ENCODE results near the gene UBE2D2.

The UBE2D2 gene

DNA sequence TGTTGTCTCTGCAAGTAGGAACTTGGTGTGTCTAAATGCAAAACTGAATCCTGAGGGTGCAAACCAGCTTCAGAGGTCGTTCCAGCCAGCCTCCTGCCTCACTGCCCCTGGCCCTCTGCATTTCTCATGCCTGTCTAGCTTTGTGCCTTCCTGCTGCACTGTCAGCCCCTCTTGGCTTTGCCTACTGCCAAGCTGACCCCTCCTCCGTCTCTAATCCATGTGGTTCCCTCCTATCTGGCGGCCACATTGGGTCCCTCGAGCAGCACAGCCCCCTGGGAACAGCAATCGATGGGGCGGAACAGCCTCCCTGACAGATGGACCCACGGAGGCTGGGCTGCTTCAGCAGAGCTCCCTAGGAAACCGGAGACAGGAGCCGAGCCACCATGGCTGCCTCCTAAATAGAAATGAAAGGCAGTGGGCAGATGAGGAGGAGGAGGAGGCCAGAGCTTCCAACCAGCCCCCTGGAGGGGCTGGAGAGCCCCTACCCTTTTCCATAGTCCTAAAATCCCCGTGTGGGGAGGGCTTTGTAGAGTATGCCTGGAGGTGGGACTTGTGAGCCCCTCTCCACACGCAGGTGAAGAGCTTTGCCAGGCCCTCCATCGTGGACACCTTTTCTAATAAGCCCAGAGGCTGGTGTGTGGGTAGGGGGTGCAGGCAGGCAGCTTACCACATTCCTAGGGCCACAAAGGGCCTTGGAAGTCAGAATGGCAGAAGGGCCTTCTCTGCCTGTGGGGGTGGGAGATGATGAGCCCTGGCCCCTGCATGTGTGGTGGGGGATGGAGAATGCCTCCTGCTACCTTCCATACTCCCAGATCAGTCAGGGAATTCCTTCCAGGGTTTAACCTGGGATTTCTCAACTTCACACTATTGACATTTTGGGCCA is 77.8 kb downstream of the UBE2D2 start:
- Histone ChIP-seq H3K4me1 (ENCODE audit: insufficient read depth, low read length) (peaks cover 57% of the 10 kb centered on the region), H3K4me3 (ENCODE audit: low read length) (peak overlapping the region; percentile 59; the same call in 1 of the 2 replicates), H3K36me3 (ENCODE audit: insufficient read depth, low read depth, low read length) (no peaks in the 10 kb centered on the region), H3K9ac (ENCODE audit: low read depth, low read length) (peak overlapping the region; percentile 76; the same call in 1 of the 2 replicates), H3K27me3 (ENCODE audit: insufficient read depth, low read length) (peaks cover 20% of the 10 kb centered on the region), H3K9me3 (ENCODE audit: insufficient read depth, low read depth, low read length) (no peaks in the 10 kb centered on the region), H3K27ac (ENCODE audit: low read length) (no peak overlapping the region)

DNA sequence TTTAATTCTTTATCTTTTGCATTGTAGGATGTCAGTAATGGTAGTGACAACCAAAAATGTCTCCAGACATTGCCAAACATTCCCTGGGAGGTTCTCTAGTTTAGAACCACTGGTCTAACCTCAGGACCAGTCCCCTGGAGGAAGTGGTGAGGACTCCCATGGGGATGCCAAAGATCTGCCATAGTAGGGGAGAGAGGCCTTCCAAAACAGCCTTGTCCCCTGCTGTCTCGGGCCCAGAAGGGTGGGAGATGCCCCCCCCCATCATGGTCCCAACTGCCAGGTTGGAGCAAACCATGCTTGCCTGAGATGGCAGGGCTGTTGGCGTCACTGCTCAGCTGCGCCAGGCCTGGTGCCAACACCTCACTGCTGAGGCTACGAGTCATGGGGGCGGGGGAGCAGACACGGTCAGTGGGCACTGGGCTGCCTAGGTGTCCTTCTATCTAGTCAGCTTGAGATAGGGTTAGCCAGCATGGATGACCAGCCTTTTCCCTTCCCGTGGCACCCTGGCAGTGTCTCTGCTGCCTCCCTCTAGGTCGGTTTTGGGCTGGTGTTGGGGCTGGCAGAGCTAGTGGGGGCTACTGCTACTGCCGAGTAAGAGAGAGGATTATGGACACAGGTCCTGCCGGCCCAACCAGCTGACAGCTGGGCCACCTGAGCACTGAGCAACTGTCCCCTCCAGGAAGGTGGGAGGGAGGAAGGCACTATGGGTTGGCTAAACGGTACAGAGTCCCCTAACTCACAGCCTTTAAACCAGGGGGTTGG is 78.7 kb downstream of the UBE2D2 start:
- H3K9ac ChIP-seq (ENCODE audit: low read depth, low read length), result no peak overlapping the region
- no peaks in the 10 kb centered on the region for H3K9me3 ChIP-seq (ENCODE audit: insufficient read depth, low read depth, low read length)
- no peak overlapping the region for H3K4me3 ChIP-seq (ENCODE audit: low read length)
- peaks cover 29% of the 10 kb centered on the region for H3K27me3 ChIP-seq (ENCODE audit: insufficient read depth, low read length)
- H3K27ac ChIP-seq (ENCODE audit: low read length), result no peak overlapping the region
- peaks cover 57% of the 10 kb centered on the region for H3K4me1 ChIP-seq (ENCODE audit: insufficient read depth, low read length)
- no peaks in the 10 kb centered on the region for H3K36me3 ChIP-seq (ENCODE audit: insufficient read depth, low read depth, low read length)

DNA sequence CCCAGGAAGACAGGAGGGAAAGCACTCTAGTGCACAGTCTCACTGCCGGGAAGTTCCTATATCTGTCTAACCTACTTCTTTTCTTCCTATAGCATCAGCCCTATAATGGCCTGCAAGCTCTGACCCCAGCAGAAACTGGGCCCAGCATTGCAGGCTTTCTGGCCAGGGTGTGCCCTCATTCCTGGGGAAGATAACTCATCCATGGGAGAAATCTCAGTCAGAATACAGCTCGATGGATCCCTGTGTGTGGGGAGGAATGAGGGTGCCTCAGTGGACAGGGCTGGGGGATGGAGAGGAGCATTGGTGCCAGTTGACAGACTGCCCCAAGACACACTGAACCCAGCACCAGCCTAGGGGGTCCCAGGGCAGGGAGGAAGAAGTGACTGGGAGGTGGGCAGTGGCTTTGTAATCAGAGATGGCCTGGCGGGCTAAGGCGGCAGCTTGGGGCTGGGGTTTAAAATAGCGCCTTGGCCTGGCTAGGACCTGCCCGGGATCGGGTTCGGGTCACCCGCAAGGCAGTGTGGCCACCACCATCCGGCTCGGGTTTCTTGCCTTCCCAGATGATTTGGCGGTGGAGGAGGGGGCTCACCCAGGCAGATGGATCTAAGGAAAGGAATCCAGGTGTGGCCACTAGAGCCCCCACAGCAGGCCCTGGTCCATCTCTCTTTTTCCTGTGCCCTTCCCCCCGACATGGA is 79.4 kb downstream of the UBE2D2 start:
- Histone ChIP-seq H3K27ac (ENCODE audit: low read length) (no peak overlapping the region), H3K9me3 (ENCODE audit: insufficient read depth, low read depth, low read length) (no peaks in the 10 kb centered on the region), H3K9ac (ENCODE audit: low read depth, low read length) (no peak overlapping the region), H3K36me3 (ENCODE audit: insufficient read depth, low read depth, low read length) (no peaks in the 10 kb centered on the region), H3K4me3 (ENCODE audit: low read length) (no peak overlapping the region), H3K4me1 (ENCODE audit: insufficient read depth, low read length) (peaks cover 57% of the 10 kb centered on the region), H3K27me3 (ENCODE audit: insufficient read depth, low read length) (peaks cover 36% of the 10 kb centered on the region)

DNA sequence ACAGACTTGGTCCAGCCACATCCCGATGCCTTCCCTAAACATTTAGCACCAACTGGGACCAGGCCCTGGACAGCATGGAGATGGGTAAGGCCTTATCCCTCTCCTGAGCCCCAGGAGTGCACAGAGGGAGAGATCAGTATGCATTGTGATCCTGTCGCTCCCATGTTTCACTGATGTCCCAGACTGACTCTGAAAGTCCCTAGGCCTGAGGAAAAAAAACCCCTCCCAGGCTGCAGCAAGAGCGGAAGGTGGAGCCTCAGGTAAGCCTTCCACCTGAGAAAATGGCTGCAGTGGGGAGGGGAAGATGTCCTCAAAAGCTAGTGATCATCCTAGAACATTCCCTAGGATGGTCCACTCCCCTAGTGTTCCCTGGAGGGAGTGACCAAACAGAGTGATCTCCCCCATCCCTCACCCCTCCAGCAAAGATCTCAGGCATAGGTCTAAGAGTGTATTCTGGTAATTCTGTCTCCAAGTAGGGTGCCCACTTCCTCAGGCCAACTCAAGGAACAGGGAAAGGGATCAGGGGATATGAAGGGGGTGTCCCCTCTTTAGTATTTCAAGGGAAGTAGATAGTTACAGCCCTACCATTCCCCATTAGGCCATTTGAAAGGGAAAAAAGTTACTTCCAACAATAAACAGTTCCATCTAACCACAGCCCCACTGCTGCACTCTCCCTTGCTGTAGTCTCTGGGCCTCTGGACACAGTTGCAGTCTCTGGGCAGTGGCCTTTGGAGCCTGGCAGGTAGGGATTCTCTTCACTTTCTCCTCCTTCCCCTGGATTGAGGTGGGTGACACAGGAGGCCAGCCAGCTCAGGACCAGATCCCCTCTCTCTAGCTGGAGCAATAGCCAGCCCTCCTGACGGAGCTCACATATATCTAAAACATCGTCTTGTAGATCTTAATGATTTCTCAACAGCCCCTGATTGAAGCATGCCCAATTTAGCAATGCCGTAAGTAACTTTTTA is 80.3 kb downstream of the UBE2D2 start:
- Histone ChIP-seq H3K4me3 (ENCODE audit: low read length) (no peak overlapping the region), H3K36me3 (ENCODE audit: insufficient read depth, low read depth, low read length) (no peaks in the 10 kb centered on the region), H3K27me3 (ENCODE audit: insufficient read depth, low read length) (peaks cover 44% of the 10 kb centered on the region), H3K27ac (ENCODE audit: low read length) (no peak overlapping the region), H3K9ac (ENCODE audit: low read depth, low read length) (no peak overlapping the region), H3K4me1 (ENCODE audit: insufficient read depth, low read length) (peaks cover 51% of the 10 kb centered on the region), H3K9me3 (ENCODE audit: insufficient read depth, low read depth, low read length) (no peaks in the 10 kb centered on the region)

DNA sequence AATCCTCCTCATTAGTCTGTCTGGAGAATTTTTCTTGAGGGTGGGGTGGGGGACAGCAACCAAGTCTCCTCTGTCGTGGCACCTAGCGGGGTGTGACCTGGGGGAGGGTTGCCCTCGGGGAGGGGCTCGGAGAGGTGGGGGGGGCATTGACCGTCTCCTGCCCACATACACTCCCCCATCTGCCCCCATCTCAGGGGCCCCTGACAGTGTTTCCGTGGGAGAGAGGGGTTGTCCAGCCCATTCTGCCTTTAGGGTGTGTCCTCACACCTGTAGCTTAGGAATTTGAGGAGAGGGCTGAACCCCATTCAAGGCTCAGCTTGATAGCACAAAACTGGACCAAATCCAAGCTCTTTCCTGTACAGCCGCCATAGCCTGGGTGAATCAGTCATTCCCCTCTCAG is 81.1 kb downstream of the UBE2D2 start:
- H3K4me1 ChIP-seq (ENCODE audit: insufficient read depth, low read length), result peaks cover 48% of the 10 kb centered on the region
- peaks cover 53% of the 10 kb centered on the region for H3K27me3 ChIP-seq (ENCODE audit: insufficient read depth, low read length)
- H3K4me3 ChIP-seq (ENCODE audit: low read length), result no peak overlapping the region
- no peaks in the 10 kb centered on the region for H3K9me3 ChIP-seq (ENCODE audit: insufficient read depth, low read depth, low read length)
- H3K27ac ChIP-seq (ENCODE audit: low read length), result no peak overlapping the region
- H3K36me3 ChIP-seq (ENCODE audit: insufficient read depth, low read depth, low read length), result no peaks in the 10 kb centered on the region
- H3K9ac ChIP-seq (ENCODE audit: low read depth, low read length), result no peak overlapping the region

DNA sequence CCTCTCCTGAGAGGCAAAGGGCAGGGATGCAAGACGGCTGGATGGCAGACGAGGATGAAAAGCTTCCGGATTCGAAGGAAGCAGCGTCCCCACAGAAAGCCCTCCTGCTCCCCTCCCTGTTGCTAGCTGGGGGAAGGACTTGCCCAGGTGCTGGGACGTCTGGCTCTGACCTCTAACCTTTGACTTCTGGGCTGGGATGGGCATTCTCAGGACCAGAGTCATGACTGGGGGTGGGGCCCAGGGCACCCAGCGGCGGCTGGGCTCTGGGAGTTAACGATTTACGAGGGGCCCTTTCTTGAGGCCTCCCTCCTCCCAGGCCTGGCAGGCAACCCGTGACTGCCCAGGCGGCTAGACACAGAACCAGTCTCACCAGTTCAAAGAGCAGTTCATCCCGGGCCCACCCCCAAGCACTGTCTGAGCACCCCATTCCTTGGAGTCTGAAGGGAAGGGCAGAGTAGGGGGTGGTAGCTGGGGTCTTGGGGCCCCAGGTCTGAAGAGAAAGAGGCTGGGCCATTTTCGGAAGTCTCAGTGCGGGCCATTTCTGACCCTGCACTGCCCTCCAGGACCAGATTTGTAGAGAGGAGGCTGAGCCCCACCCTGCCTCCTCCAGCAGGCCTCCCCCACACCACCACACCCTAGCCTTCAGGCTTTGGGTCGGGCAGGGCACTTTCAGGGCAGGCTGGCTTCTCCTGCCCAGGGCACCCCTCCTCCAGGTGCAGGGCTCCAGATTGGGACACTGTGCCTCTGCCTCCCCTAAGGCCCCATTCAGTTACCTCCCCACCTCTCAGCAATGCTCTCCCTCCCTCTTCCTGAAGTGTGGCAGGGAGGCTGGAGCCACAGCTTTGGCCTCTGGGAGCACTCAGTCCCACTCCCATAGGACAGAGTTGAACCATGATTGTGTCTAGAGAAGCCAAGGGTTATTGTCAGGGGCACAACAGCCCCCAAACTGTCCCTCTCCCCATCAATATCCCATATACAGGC is 82.0 kb downstream of the UBE2D2 start:
- Histone ChIP-seq H3K27ac (ENCODE audit: low read length) (no peak overlapping the region), H3K9ac (ENCODE audit: low read depth, low read length) (0 out of 2 replicates have a peak overlapping the region, but pooled peaks have one; percentile 8), H3K4me1 (ENCODE audit: insufficient read depth, low read length) (peaks cover 45% of the 10 kb centered on the region), H3K36me3 (ENCODE audit: insufficient read depth, low read depth, low read length) (no peaks in the 10 kb centered on the region), H3K4me3 (ENCODE audit: low read length) (no peak overlapping the region), H3K27me3 (ENCODE audit: insufficient read depth, low read length) (peaks cover 60% of the 10 kb centered on the region), H3K9me3 (ENCODE audit: insufficient read depth, low read depth, low read length) (no peaks in the 10 kb centered on the region)

DNA sequence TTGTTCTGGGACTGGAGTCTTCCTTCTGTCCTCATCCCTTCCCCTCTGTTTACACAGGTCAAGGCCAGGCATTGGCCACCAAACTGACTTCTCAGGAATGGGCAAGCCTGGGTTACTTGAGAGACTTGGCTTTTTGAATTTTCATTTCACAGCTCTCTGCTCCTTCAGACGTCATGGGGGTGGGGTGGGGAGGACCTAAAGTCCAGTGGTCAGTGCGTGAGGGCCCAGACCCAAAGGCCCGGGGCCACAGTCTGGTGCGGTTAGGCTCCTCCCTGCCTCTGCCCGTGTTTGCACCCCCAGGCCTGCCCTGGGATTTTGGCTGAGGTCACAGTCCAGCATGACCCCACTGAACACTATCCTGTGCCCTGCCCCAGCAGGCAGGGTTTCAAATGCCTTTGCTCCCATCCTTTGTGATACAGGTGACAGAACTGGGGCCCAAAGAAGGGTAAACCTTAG is 82.9 kb downstream of the UBE2D2 start:
- no peak overlapping the region for H3K9ac ChIP-seq (ENCODE audit: low read depth, low read length)
- no peaks in the 10 kb centered on the region for H3K36me3 ChIP-seq (ENCODE audit: insufficient read depth, low read depth, low read length)
- H3K27me3 ChIP-seq (ENCODE audit: insufficient read depth, low read length), result peaks cover 60% of the 10 kb centered on the region
- H3K9me3 ChIP-seq (ENCODE audit: insufficient read depth, low read depth, low read length), result no peaks in the 10 kb centered on the region
- peaks cover 39% of the 10 kb centered on the region for H3K4me1 ChIP-seq (ENCODE audit: insufficient read depth, low read length)
- H3K27ac ChIP-seq (ENCODE audit: low read length), result no peak overlapping the region
- H3K4me3 ChIP-seq (ENCODE audit: low read length), result no peak overlapping the region

DNA sequence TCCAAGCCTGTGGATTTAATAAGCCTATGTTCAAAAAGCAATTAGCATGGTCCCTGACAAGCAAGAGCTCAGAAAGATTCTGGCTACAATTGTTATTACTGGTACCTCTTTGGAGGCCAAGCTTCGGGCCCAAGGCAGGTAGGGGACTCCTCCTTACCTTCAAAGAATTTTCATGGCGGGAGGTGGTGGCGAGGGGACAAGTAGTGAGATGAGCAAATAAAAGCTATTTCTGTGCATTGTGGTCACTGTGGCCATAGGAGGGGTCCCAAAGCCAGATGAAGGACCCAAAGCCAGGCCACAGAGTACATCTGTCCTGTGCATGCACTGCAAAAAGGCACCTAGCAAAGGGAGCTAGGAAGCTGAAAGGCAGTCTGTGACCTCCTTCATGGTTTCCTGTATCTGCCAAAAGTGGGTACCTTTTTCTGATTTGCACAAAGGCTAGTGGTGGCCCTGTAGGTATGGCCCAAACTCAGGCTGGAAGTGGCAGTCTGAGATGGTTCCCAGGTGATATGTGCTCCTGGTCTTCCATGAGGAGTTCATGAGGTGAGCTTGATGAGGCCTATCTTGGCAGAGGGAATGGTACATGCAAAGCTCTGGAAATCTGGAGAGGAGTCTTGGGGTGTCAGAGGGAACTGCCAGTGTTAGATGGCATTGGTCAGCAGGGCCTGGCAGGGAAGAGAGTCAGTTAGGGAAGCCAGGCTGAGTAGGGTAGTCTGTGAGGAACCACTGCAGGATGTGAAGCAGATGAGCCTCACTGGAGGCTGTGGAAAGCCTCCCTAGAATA is 83.7 kb downstream of the UBE2D2 start:
- Histone ChIP-seq H3K9ac (ENCODE audit: low read depth, low read length) (no peak overlapping the region), H3K36me3 (ENCODE audit: insufficient read depth, low read depth, low read length) (no peaks in the 10 kb centered on the region), H3K27ac (ENCODE audit: low read length) (no peak overlapping the region), H3K4me1 (ENCODE audit: insufficient read depth, low read length) (peaks cover 33% of the 10 kb centered on the region), H3K4me3 (ENCODE audit: low read length) (no peak overlapping the region), H3K9me3 (ENCODE audit: insufficient read depth, low read depth, low read length) (no peaks in the 10 kb centered on the region), H3K27me3 (ENCODE audit: insufficient read depth, low read length) (peaks cover 60% of the 10 kb centered on the region)

DNA sequence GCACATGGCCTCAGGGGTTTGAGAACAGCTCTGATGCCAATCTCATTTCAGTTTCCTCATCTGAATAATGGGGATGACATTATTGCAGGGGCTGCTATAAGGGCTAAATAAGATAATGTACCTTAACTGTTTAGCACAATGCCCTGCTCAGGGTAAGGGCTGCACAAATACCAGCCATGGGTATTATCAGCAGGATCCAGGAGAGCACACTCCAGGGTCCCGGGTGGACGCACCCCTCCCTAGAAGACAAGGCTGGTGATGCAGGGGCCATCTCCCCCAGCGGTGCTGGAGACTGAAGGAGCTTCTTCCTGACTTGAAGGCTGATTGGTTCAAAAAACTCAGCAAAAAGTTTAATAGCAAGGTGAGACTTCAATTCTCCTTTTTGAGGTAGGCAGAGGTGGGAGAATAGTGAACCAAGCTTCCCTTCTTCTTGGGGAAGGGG is 84.3 kb downstream of the UBE2D2 start:
- Histone ChIP-seq H3K9ac (ENCODE audit: low read depth, low read length) (no peak overlapping the region), H3K4me1 (ENCODE audit: insufficient read depth, low read length) (peaks cover 30% of the 10 kb centered on the region)

More for the DNA sequence above, 84.3 kb downstream of the UBE2D2 start:
- H3K4me3 ChIP-seq (ENCODE audit: low read length), result no peak overlapping the region
- no peaks in the 10 kb centered on the region for H3K36me3 ChIP-seq (ENCODE audit: insufficient read depth, low read depth, low read length)
- no peak overlapping the region for H3K27ac ChIP-seq (ENCODE audit: low read length)
- H3K27me3 ChIP-seq (ENCODE audit: insufficient read depth, low read length), result peaks cover 60% of the 10 kb centered on the region
- H3K9me3 ChIP-seq (ENCODE audit: insufficient read depth, low read depth, low read length), result no peaks in the 10 kb centered on the region

Data from iPS-20b (cell line).